ENCODE data around the gene KRT81.
"Not testable (repeated sequence)": the region's sequence is repeated elsewhere in the genome, so short reads cannot be mapped to it uniquely, and the experiment has no call there.

KRT81 gene

DNA sequence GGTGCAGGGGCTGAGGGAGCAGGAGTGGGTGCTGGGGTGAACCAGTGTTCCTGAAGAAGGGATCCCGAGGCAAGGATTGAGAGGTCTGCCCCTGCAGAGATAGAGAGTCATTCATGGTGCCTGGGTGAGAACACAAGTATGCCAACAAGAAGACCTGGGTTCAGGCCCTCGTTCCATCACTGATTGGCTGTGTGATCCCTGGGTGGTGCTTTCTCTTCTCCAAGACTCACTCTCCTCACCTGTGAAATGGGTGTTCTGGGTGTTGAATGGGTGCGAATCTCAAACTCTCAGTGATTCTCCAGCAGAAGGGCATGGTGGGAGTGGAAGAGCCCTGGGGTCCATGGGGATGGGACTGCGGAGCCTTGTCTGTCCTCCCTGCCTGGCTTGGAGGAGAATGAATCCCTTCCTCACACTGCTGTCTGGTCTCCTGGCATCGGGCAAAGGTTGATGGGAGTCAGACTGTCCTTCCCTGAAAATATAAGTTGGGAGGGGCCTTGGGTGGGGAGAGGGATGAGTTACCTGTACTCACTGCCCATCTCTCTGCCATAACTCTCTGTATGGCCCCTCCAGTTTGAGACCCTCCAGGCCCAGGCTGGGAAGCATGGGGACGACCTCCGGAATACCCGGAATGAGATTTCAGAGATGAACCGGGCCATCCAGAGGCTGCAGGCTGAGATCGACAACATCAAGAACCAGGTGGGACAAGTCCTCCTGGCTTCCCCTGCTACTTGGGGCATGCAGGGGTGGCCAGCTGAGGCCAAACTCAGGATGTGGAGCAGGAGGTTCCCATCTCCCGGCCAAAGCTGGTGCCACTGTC lies 48.7 kb downstream of the KRT81 start:
- DNase-seq (ENCODE audit: low read depth in 3 of 3, low spot score in 1 of 3), result no peak

DNA sequence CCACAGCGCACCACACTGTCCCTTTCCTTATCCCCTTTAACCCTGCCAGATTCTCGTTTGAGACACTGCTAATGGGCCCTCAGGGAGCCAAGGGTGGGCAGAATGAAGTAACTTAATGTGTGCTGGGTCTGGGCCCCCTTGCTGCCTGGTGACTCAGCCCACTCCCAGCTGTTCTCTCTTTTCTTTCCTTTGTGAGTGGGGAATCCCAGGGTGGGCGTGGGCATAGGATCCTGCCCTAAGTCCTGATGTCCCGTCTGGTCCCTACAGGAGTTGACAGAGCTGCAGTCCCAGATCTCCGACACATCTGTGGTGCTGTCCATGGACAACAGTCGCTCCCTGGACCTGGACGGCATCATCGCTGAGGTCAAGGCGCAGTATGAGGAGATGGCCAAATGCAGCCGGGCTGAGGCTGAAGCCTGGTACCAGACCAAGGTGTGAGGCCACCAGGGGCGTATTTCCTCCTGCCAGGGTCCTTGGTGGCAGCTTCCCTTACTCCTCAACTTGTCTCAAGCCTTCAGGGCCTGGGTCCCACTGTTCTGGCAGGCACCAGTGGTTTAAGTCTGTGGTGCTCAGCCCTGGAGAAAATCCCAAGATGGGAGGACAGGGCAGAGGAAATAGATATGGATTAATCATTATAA lies 50.0 kb downstream of the KRT81 start:
- no peak for DNase-seq (ENCODE audit: low read depth in 3 of 3, low spot score in 1 of 3)

DNA sequence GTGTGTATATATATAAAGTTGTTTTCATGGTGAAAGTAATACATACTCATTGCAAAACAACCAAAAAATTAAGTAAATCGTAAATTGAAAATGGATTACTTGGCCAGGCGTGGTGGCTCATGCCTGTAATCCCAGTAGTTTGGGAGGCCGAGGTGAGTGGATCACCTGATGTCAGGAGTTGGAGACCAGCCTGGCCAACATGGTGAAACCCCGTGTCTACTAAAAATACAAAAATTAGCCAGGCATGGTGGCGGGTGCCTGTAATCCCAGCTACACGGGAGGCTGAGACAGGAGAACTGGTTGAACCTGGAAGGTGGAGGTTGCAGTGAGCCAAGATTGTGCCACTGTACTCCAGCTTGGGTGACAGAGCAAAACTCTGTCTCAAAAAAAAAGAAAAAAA lies 51.1 kb downstream of the KRT81 start:
- DNase-seq (ENCODE audit: low read depth in 3 of 3, low spot score in 1 of 3), result not testable (repeated sequence)

DNA sequence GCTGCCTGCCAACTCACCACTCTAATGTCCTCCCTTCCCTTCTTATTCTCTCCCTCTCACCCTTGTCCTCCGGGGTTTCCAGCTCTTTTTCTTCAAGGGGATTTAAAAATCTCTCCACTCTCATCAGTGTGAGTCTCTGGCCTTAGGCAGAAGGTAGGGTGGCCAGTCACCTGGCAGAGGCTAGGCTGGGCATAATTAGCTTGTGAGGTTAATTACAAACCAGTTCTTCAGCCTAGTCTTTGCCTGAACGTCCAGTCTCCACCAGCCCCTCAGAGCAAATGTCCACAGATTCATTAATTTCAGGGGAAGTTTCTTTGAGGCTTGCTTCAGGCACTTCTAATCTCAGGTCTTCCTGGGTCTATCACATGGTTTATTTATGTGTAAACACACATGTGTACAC lies 51.6 kb downstream of the KRT81 start:
- no peak for DNase-seq (ENCODE audit: low read depth in 3 of 3, low spot score in 1 of 3)

DNA sequence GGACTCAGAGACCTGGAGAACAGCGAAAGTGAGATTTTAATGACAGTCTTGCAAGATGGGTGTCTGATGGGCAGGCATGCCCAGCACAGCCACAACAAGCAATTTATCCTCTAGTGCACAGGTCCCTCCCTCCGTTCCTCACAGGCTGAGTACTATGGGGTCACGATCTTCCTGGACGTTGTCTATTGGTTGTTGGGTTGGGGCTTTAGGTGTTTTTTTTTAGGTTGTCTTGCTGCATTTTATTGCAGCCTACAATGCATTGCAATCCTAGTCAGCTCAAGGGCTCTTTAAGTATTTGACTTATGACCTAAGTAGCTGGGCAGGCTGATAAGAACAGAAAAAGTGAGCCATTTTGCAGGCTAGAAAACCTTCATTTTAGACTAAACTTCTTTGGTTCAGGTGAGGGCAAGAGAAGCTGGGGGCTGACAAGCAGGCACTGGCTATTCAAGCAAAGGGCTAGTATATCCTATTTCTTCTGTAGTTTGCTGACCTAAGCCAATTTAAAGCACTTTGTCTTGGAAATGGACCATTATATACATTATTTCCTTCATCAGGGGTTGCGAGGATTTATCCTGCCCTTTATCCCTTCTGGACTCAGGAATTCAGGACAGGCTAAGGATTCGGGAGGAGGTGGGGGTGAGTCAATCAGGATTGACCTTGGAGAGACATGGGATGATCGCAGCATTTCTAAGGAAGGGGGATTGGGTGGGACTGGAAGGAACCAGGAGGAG lies 52.3 kb downstream of the KRT81 start:
- no peak for DNase-seq (ENCODE audit: low read depth in 3 of 3, low spot score in 1 of 3)

DNA sequence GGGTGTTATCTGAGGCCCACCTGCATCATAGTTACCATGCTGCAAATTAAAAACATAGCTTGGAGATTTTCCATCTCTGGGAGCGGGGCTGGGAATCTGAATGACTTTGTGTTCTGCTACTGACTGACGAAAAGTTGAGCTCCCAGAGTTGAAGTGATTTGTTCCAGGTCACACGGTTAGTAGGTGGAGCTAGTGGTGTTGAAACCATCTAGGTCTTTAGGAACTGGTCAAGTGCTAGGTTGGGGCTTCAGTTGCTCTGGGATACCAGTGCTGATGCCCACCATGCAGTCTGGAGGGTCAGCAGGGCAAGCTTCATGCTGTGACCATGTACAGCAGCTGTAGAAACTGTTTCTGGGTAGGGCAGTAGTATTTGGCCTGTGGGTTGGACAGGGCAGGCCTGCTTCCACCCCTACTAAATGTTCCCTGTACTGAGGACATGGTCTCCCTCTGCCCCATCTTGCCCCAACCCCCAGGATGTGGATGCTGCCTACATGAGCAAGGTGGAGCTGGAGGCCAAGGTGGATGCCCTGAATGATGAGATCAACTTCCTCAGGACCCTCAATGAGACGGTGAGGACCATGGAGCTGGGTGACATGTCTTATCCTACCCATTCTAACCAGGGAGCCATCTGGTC lies 53.0 kb downstream of the KRT81 start:
- no peak for DNase-seq (ENCODE audit: low read depth in 3 of 3, low spot score in 1 of 3)

DNA sequence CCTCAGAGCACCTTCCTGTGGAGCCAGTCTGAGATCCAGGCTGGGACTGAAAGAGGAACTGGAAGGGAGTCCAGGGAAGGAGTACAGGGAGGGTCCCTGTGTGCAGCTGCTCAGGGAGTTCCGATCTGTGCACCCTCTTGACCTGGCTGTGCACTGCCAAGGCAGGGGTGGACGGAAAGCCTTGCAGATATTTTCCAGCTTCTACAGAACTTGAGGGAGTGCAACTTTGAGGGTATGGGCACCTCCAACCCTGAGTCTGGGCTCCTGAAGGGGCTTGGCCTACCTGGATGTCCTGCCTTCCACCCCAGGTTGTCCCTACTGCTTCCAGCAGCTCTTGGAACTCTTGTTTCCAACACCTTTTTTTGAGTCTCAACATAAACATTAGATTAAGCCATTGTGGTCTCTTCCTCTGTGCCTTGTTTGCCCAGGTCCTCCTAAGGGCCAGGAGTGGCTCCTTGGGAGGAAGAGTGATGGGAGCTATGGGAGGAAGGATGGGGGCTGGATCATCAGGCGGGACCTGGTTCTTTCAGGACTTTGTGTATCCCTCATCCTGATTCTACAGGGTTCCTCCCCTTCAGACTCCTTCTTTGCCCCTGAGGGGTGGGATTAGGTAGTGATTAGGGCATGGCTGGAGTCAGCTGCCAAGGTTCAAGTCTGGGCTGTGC lies 54.8 kb downstream of the KRT81 start:
- no peak for DNase-seq (ENCODE audit: low read depth in 3 of 3, low spot score in 1 of 3)
